Body of pancreas (tissue), 4 donors: Measurements from ENCODE around the gene FBXO41. TPM values are rescaled to one million over a fixed set of nuclear protein-coding genes. Genes with fewer than 3 reads are reported as not detected.

Experiments
- ATAC-seq: fragments of 150-250 bp; one replicate; pipeline ENCODE4 v1.9.1; 2016
- DNase-seq, 4 donors: peaks; one replicate each; pipeline ENCODE4 v3.0.0-alpha.2; 2019
- H3K27ac ChIP-seq, 4 donors: fragments of 200-600 bp; sonication (generic); 1 replicate in 3 of 4; 2 replicates in 1 of 4; pipeline versions ENCODE4 v1.5.1 to v1.6.1; 2016 to 2019; ENCODE audit warnings: mild to moderate bottlenecking in 1 of 4, mixed read lengths in 1 of 4, moderate library complexity in 1 of 4
- H3K27me3 ChIP-seq, 2 donors: fragments of 200-600 bp; sonication (generic); one replicate each; pipeline ENCODE4 v1.6.0; 2016; ENCODE audit warnings: mild to moderate bottlenecking in 1 of 2
- H3K36me3 ChIP-seq, 2 donors: fragments of 200-600 bp; sonication (generic); replicated peaks in 1 of 2; 2 replicates each; pipeline ENCODE4 v1.5.1; 2016; ENCODE audit warnings: low read depth in 2 of 2; ENCODE audit not compliant: insufficient read depth in 1 of 2
- H3K4me1 ChIP-seq: fragments of 200-600 bp; sonication (generic); one replicate; pipeline ENCODE4 v1.6.0; 2016
- H3K4me3 ChIP-seq, 2 donors: fragments of 200-600 bp; sonication (generic); 1 replicate in 1 of 2; 2 replicates in 1 of 2; pipeline ENCODE4 v1.5.1; 2016 to 2019
- H3K9me3 ChIP-seq, 3 donors: fragments of 200-600 bp; sonication (generic); 1 replicate in 2 of 3; 2 replicates in 1 of 3; pipeline ENCODE4 v1.5.1; 2016
- CTCF ChIP-seq, 7 experiments: fragments of 450-650 bp in 4 of 7; fragments of 200-600 bp in 3 of 7; sonication (generic) in 3 of 7; IDR thresholded peaks; one replicate each; pipeline ENCODE4 v1.5.1; 2016 to 2019; ENCODE audit warnings: antibody characterized with exemption in 7 of 7
- POLR2A ChIP-seq, 3 donors: fragments of 450-650 bp; IDR thresholded peaks; one replicate each; pipeline ENCODE4 v1.6.1; 2016; ENCODE audit warnings: antibody characterized with exemption in 3 of 3, mild to moderate bottlenecking in 2 of 3
- WGBS, 2 donors: methylation state at CpG; one replicate each; pipeline ENCODE4 v1.1.5; 2017; 5-methylcytosine and 5-hydroxymethylcytosine counted together
- intact Hi-C: fragments of 100-400 bp; cut with DNase I; formaldehyde crosslinking; loops from one replicate; pipeline ENCODE4 v1.15.1; 2023
- total RNA-seq, 2 donors: library from RNA; depleted of rRNA; stranded (reverse); fragments of >200 nt; gene quantifications; one replicate each; pipeline ENCODE4 v1.1.0, GENCODE V29; 2016

Gene FBXO41
- total RNA-seq, 2 donors from 2014 or later: 4.3 to 11.2 TPM

DNA sequence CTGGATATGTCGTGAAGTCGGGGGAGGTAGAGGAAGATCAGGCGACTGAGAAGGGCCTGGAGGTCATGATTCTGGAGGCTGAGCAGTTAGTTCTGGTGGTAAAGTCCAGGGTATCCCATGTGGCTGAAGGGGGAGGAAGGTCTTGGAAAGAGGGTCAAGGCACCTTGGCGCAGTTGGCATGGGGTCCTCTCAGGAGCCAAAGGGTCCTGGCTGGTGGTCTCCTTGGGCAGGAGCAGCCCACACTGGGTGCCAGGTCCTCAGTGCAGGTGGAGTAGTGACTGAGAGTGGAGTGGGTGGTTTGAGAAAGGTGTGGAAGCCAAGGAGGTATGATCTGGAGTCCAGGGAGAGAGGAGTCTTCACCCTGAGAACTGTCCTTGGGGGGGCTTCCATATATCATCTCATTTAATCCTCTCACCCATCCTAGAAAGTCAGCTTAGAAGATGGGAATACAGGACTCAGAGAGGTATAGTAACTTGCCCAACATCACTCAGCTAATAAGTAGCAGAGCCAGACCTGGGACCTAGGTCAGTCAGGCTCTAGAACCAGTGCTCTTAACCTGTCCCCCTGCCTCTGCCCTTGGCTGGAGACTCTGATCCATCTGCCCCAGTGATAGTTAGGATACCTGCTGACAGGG is 24.5 kb downstream of the FBXO41 start:
- H3K9me3 ChIP-seq: no peaks in the 10 kb centered on the region
- no peak for ATAC-seq
- no peak overlapping the region for H3K27ac ChIP-seq
- no peaks in the 10 kb centered on the region for H3K27me3 ChIP-seq
- no peaks in the 10 kb centered on the region for H3K36me3 ChIP-seq
- no peak overlapping the region for H3K4me3 ChIP-seq
- no peaks in the 10 kb centered on the region for H3K4me1 ChIP-seq
- DNase-seq: no peak
- intact Hi-C loops: no loop called here
- TF ChIP-seq CTCF (IDR thresholded peaks at IDR 0.05) (no peak), POLR2A (IDR thresholded peaks at IDR 0.05) (no peak)
- WGBS, 2 donors: 80 to 89% methylated on average over 4 of the region's 4 CpGs

- intact Hi-C loops: no loop called here
- Histone ChIP-seq H3K27me3 (no peaks in the 10 kb centered on the region), H3K4me3 (no peak overlapping the region), H3K27ac (no peak overlapping the region), H3K9me3 (no peaks in the 10 kb centered on the region), H3K4me1 (no peaks in the 10 kb centered on the region), H3K36me3 (no peaks in the 10 kb centered on the region)
- DNase-seq: no peak
- TF ChIP-seq POLR2A (IDR thresholded peaks at IDR 0.05) (no peak), CTCF (IDR thresholded peaks at IDR 0.05) (no peak)
- WGBS, 2 donors: 89 to 93% methylated on average over 8 of the region's 8 CpGs
- ATAC-seq: no peak
Measured at GRCh38 chr2:73259276-73259675, 25.0 kb downstream of the FBXO41 start.

DNA sequence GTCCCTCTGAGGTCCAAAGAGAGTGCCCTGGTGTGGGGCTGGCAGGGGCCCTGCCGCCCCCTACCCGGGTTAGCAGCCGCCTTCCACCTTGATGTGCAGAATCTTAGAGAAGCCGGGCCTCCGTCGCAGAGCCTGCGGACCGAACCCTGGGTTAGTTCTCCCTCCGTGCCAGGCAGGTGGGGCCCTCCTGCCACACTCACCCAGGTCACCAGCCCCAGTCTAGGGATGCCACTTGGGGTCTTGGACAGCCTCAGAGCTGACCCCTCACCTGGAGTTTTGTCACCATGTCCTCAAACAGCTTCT is 25.4 kb downstream of the FBXO41 start:
- DNase-seq (no peak), ATAC-seq (no peak)
- H3K27me3 ChIP-seq: no peaks in the 10 kb centered on the region
- no peaks in the 10 kb centered on the region for H3K9me3 ChIP-seq
- H3K4me1 ChIP-seq: no peaks in the 10 kb centered on the region
- WGBS, 2 donors: 89 to 100% methylated on average over 1 to 9 of the region's 9 CpGs
- intact Hi-C loops: no loop called here
- no peaks in the 10 kb centered on the region for H3K36me3 ChIP-seq
- H3K27ac ChIP-seq: no peak overlapping the region
- H3K4me3 ChIP-seq: no peak overlapping the region
- TF ChIP-seq CTCF (IDR thresholded peaks at IDR 0.05): no peak
- TF ChIP-seq POLR2A (IDR thresholded peaks at IDR 0.05): no peak

DNA sequence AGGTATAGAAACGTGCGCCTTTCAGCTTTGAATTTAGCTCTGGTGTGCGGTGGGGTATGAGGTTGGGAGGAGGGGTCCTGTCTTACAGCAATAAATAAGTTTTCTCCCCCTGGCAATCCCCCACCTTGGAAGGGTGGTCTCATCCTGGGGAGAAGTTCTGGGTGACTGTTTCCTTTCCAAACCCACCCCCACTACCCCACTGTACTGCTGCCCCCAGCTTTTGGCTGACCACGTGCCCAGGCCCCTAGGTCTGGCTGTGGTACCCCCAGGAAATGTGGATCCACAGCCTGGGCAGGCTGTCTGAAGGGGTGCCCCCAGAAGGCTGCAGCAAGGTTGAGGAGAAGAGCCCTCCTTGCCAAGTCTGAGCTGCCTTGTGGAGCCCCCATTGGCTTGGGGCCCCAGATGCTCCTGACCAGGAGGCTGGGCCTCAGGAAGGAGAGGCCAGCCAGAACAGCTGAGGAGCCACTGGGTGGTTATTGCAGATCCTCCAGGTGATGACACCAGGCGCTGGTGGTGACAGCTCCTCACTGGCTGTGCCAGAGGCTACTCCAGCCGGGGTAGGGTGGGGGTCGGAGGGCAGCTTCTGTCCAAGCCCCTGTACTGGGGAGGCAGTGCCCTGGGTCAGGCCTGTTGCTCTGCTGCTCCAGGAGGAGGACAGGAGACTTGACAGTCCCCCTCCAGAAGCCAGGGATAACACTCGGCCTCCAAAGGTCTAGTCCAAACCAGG is 25.9 kb downstream of the FBXO41 start:
- H3K36me3 ChIP-seq: no peaks in the 10 kb centered on the region
- 77 to 83% methylated on average over 1 to 8 of the region's 8 CpGs for WGBS, 2 donors
- no peaks in the 10 kb centered on the region for H3K4me1 ChIP-seq
- H3K27me3 ChIP-seq: no peaks in the 10 kb centered on the region
- no peak for TF ChIP-seq POLR2A (IDR thresholded peaks at IDR 0.05)
- TF ChIP-seq CTCF (IDR thresholded peaks at IDR 0.05): no peak
- H3K9me3 ChIP-seq: no peaks in the 10 kb centered on the region
- DNase-seq (no peak), ATAC-seq (no peak)
- H3K4me3 ChIP-seq: no peak overlapping the region
- intact Hi-C loops: no loop called here
- H3K27ac ChIP-seq: no peak overlapping the region
